Naive thymus-derived CD8-positive, alpha-beta T cell (primary cell): Measurements from ENCODE around the gene TRIM14. TPM values are rescaled to one million over a fixed set of nuclear protein-coding genes. Genes with fewer than 3 reads are reported as not detected.

ENCODE experiments used
- polyA plus RNA-seq, 3 donors: library from polyadenylated mRNA; unstranded; fragments of 300-500 nt; fragmentation: Illumina TruSeq; gene quantifications; one replicate each; pipeline ENCODE4 v1.2.3, GENCODE V29; 2021
- total RNA-seq, 8 experiments: library from RNA in 2 of 8; stranded (reverse) in 2 of 8; gene quantifications; one replicate each; pipeline ENCODE4 v1.2.3 and lab custom pipeline; 2021 to 2026

TRIM14 gene
- total and polyA plus RNA-seq, 5 experiments from 2014 or later, result 48.7 to 84.0 (median 76.9) TPM

Other genes with a start within 250 kb of the TRIM14 start
- 10 to 100 TPM; 40.2 to 51.5 TPM for gene TRMO, start 196.7 kb downstream of the TRIM14 start, total RNA-seq
- gene TRMO, start 196.7 kb downstream of the TRIM14 start, polyA plus RNA-seq, result 10 to 100 TPM; 11.7 to 18.0 (median 13.8) TPM
- 1 to 10 TPM; 1.9 to 3.4 TPM for gene HEMGN, start 181.1 kb downstream of the TRIM14 start, total RNA-seq
- 10 to 100 TPM in 1 of 3 donors, 1 to 10 TPM in 2; 7.6 to 11.0 (median 8.3) TPM for gene HEMGN, start 181.1 kb downstream of the TRIM14 start, polyA plus RNA-seq
- gene ANP32B, start 135.9 kb downstream of the TRIM14 start, total RNA-seq, result 100 to 1,000 TPM; 200 to 205 TPM
- 100 to 1,000 TPM in 2 of 3 donors, 10 to 100 TPM in 1; 87.8 to 110 (median 108) TPM for gene ANP32B, start 135.9 kb downstream of the TRIM14 start, polyA plus RNA-seq
- 10 to 100 TPM; 15.0 to 15.7 TPM for gene NANS, start 62.5 kb downstream of the TRIM14 start, total RNA-seq
- gene NANS, start 62.5 kb downstream of the TRIM14 start, polyA plus RNA-seq, result 10 to 100 TPM; 28.9 to 32.4 (median 30.9) TPM
- 10 to 100 TPM in 1 of 2 experiments, 1 to 10 TPM in 1; 10.0 to 10.8 TPM for gene CORO2A, start 73.4 kb upstream of the TRIM14 start, total RNA-seq
- gene CORO2A, start 73.4 kb upstream of the TRIM14 start, polyA plus RNA-seq, result 10 to 100 TPM in 1 of 3 donors, 1 to 10 TPM in 2; 5.2 to 11.7 (median 9.5) TPM
- 1 to 10 TPM; 6.3 to 6.9 TPM for gene TBC1D2, start 136.4 kb upstream of the TRIM14 start, total RNA-seq
- 1 to 10 TPM; 2.0 to 5.9 (median 2.8) TPM for gene TBC1D2, start 136.4 kb upstream of the TRIM14 start, polyA plus RNA-seq